ENCODE results near the gene RNASE7.
A peak's percentile ranks its signal among the peaks of the same experiment; 100 is the strongest.
"Not testable (repeated sequence)": the region's sequence is repeated elsewhere in the genome, so short reads cannot be mapped to it uniquely, and the experiment has no call there.

The RNASE7 gene, protein sequence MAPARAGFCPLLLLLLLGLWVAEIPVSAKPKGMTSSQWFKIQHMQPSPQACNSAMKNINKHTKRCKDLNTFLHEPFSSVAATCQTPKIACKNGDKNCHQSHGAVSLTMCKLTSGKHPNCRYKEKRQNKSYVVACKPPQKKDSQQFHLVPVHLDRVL

DNA sequence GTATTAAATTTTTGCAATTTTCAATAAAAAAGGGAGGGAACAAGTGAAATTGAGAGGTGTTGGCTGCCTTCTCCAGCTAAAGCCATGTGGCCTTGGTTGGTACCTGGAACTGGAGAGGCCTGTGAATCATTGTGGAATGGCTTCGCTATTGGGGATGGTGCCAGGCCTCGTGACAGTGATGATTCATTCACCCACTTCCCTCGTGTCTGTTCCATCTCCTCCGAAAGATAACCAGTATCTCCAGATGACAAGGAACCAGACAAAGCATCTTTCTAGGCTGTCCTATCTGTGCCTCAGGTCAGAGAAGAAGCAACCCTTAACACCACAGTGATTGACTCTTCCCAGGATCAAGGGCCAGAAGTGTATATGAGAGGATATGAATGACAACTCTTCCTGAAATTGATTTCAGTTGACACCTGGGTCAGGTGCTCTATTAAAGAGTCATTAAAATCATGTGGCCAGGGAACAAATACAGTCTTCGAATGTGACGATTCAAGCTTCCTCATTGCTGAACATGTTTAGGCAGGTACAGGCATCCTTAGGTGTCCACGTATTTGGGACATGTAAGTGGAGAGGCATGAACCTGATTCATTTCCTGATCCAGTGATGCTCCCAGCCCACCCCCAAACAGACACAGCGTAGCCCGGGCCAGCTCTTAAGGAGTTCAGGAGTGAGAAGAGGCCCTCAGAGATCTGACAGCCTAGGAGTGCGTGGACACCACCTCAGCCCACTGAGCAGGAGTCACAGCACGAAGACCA lies at the start of gene RNASE7:
RNASE7 (plus strand) TSS at position 687 of the 758 bp plus-strand sequence. CDS start 631 bp downstream, outside the sequence.
- no peak for DNase-seq

DNA sequence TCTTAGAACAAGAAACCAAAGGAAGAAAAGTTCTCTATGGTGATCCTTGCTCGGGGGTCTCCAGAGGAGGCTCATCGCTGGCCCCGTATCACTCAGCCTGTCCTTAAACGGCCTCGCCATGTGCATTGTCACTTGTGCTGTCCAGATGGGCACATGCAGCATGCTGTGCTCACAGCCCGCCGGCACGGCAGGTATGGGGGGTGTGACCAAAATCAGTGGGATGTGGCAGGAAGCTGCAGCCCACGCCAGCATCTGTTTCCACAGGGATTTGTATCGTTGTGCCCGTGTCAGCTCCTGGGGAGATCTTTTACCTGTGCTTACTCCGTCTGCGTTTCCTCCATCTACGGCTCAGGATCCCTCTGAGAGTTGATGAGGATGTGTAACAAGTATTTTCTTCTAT lies 45.6 kb upstream of the RNASE7 start:
- no peak for DNase-seq

- DNase-seq = no peak
These were observed 45.0 kb upstream of the RNASE7 start for GRCh38 chr14:20997115-20997514.

- no peak for DNase-seq
These were observed 44.6 kb upstream of the RNASE7 start for GRCh38 chr14:20997564-20997963.

- no peak for DNase-seq
These were observed 44.0 kb upstream of the RNASE7 start for GRCh38 chr14:20998139-20998538.

DNA sequence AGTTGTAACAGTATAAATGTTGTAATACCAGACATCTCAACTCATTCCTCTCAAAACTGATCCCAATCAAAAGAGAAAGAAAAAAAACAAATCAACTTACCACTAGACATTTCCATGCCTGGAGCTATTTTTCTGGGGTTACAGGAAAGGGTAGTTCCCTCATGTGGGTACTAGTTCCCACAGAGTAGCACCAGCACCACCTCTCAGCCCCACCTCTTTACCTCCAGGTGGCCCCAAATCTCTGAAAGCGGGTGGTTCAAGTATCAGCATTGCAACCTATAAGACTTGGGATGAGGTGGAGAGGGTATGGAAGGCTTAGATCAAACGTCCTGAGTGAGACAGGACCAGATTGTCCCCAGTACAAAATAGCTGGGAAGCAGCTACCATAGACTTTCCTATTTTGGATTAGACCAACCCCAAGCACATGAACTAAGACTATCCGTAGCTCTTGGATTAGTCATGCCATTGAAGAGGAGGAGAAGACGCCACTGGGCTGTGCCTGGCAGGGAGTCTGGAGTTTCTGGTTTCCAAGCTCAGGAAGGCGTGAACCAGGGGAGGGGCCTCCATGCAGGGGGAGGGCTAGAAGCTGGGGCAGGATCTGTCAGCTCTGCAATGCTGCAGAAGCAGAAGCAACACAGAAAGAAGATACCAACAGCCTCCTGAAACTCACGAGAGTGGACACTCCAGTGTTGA lies 43.3 kb upstream of the RNASE7 start, which contains the start of gene SLC39A2:
SLC39A2 (plus strand) TSS at position 620 of the 693 bp plus-strand sequence. CDS start 154 bp downstream, outside the sequence.
- DNase-seq = no peak

GRCh38 chr14:20999591-20999990 lies 42.6 kb upstream of the RNASE7 start:
- DNase-seq = no peak

DNA sequence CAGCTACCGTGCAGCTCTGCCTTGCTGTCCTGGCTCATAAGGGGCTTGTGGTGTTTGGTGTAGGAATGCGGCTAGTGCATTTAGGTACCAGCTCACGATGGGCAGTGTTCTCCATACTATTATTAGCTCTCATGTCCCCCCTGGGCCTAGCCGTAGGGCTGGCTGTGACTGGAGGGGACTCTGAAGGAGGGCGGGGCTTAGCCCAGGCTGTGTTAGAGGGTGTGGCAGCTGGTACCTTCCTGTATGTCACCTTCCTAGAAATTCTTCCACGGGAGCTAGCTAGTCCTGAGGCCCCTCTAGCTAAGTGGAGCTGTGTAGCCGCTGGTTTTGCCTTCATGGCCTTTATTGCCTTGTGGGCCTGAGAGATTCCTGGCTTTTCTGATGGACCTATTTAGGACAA lies 40.9 kb upstream of the RNASE7 start:
- no peak for DNase-seq

DNA sequence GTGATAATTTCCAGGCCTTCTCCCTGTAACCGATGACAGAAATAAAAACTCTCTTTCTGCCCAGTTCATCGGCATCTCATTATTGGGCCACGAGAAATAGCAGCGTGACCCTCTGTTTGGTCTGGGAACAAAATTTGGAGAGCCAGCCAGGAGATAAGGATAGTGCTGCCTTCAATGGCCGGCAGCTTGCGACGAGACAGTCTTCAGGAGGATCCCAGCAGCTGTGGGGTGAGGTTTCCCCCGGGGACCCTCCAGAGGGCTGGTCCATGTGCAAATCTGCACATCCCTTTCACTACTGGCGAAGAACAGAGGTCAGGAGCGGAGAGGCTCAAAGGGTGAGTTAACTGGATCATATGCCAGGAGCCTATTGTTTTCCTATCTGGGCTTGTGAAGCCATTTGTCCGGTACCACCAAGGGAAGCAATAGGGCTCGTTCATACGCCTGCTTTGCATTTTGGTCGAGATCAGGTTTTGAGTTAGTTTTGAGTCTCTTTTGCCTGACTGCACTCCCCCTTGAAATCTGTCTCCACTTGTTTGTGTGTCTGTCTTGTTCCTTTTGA lies 38.3 kb upstream of the RNASE7 start:
- DNase-seq = no peak

GRCh38 chr14:21009721-21010120 lies 32.4 kb upstream of the RNASE7 start:
- DNase-seq = not testable (repeated sequence)

DNA sequence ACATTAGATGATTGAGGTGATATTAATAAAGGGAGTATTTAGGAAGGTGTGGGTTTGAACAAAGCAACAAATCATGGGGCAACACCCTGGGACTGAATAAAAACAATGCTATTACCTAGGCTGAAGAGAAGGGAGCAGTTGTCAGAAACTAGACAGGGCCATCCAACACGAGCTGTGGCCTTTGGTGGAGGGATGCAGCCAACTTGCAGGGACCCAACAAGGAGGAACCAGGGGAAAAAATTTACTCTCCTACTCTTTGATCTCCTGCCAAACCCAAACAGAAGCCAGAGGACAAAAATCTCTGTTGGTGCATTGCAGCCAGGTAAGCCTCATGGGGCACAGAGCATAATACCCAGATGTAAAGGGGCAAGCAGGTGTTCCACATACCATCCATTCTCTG lies 31.0 kb upstream of the RNASE7 start:
- no peak for DNase-seq

GRCh38 chr14:21014761-21015190 lies 27.4 kb upstream of the RNASE7 start:
- peak; percentile 81 to 83 for DNase-seq

- DNase-seq = no peak
These were observed 26.9 kb upstream of the RNASE7 start for GRCh38 chr14:21015312-21015711.

DNA sequence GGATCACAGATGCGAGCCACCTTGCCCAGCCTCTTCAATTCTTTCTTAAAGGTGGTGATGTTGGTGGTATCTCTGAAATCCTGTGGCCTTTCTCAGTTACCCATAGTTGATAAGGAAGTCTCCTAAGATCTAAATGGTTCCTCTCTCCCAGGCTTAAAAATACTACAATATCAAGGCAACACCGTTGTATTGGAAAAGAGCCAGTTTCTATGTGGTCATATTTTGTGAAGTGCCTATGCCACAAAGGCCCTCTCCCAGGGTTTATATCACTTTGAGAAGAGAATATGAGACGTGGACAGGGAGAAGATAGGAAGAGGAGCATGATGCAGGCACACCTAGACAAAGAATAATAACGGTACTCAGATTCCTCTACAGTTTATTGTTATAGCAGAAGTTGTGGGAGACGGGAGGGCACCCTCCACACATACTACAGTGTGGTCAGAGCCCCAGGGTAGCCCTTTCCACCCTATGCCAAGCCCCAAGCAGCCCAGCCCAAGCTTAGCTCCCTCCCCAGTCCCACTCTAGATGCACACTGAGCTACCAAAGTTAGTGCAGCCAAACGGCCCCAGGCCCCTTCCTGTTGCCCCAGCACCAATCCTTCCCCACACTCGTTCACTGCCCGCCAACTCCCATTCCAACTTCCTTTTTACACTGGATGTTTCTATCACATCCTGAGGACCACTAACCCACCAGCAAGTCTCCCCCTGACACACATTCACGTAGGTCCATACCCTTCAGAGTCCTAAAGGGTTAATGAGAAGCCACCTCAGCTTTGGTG lies 25.6 kb upstream of the RNASE7 start:
- no peak for DNase-seq

DNA sequence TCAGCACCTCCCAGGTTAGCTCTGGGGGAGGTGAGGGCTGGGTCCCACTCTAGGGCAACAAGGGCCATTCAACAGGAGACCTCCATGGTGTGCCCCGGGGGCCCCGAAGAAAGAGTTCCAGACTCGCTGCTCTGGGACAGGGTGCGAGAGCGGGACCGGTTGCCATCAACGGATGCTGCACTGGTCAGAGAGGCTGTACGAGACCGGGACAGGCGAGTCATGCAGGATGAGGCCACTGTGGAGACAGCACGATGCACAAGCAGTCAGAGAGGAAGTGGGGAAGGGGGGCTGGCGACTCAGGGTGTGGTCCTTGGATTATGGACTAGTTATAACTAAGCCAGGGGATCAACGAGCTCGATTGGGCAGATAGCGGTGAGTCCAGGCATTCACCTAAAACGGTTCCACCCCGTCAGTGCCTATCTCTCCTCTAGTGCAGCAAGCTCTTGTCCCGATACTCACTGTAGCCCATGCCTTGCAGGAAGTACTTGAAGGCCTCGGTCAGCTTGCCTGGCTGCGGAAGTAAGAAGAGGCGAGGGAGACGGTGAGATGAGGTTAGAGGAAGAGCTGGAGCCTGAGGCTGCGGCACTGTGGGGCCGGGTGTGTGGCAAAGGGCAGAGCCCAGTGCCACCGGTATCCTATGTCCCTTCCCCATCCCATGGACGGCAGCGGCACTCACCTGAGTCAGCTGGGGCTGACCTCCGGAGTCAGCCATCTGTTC lies 24.5 kb upstream of the RNASE7 start:
- no peak for DNase-seq

DNA sequence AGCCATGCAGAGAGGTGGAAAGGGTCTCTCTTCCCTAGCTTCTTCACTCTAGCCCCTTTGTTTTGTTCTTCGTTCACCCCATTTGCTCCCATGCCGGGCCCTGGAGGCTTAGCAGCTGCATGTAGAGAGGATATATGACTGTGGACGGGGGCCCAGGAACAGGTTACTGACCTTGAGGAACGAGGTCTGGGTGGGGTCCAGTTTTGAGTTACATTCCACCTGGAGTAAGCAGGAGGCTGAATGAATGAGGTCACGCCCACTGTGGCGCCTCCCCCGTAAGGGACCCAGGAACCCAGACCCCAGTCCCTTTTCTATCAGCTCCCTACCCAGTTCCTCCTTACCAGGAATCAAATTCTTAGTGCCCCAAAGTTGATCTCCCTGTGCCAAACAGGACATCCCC lies 23.9 kb upstream of the RNASE7 start:
- DNase-seq = no peak

DNA sequence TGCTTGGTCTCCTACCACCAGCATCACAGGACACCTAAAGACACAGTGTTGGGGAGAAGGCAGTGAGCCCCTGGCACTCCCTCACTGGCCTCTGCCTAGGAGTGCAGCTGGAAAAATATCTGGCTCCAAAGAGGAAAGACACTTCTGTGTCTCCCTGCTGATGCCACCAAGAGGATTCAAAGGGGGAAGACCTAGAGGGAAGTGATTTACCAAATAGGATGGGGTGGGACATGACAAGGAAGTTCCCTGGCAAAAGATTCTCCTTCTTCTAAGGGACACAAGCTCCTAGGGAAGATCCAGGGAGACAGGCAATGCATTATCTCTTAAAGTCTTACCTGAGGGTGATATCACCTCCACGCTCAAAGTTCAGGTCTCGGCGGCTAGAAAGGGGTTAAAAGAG lies 23.4 kb upstream of the RNASE7 start:
- DNase-seq = no peak

GRCh38 chr14:21019366-21019765 lies 22.8 kb upstream of the RNASE7 start:
- DNase-seq = no peak

- no peak for DNase-seq
These were observed 21.1 kb upstream of the RNASE7 start for GRCh38 chr14:21020977-21021545.

DNA sequence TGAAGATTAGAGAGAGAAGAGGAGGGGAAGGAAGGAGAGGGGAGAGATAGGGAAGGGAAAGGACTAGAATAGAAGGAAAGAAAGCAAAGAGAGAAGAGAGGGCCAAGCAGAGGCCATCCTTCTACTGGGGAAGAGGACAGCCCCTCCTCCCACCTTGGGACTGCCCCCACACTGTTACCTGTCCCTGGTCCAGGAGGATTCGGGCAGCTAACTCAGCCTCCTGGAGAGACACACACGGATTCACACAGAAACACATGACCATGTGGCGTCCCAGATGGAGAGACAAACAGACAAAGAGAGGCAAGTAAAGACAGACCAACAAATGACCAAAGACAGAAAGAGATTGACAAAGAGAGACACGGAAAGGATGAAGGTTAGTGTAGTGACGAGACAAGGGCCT lies 19.5 kb upstream of the RNASE7 start:
- no peak for DNase-seq

GRCh38 chr14:21023174-21023573 lies 19.0 kb upstream of the RNASE7 start:
- no peak for DNase-seq

Measured in activated CD4-positive, alpha-beta T cell treated with anti-CD3 and anti-CD28 coated beads, Interleukin-2, amount 50 U/mL, for 4 hours (primary cell).